Gastrocnemius medialis (tissue), 4 donors: Measurements from ENCODE around the gene CARD16.

Experiments
- CTCF ChIP-seq, 5 experiments: fragments of 450-650 bp in 3 of 5; fragments of 200-600 bp in 2 of 5; sonication (generic) in 2 of 5; IDR thresholded peaks in 4 of 5; conservative IDR thresholded peaks in 1 of 5; 1 replicate in 4 of 5; 2 replicates in 1 of 5; pipeline ENCODE4 v1.5.1; 2016 to 2019; ENCODE audit warnings: antibody characterized with exemption in 5 of 5, mild to moderate bottlenecking in 3 of 5, moderate library complexity in 3 of 5
- POLR2A ChIP-seq, 2 donors: fragments of 450-650 bp; IDR thresholded peaks; one replicate each; pipeline ENCODE4 v1.6.1; 2017; ENCODE audit warnings: antibody characterized with exemption in 2 of 2, mild to moderate bottlenecking in 2 of 2, moderate library complexity in 2 of 2

DNA sequence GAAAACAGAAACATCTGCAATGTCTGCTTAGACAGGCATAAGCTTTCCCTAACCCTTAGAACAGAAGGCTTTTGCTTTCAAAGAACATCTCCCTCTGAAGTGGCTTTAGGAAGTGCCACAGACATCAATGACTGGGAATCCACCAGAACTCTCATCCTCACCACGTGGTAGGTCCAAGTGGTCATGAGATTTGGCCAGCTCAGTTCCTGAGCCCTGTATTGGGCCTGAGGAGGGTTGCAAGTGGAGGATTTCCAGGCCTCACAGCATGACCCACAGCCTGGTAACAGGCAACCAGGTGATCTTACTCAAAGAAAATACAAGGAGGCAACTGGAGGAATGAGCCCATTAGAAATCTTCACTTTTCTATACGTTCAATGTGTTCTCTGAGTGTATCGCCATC is 11.8 kb downstream of the CARD16 start:
- TF ChIP-seq CTCF (IDR thresholded peaks at IDR 0.05 in 4 of 5, conservative IDR thresholded peaks at IDR 0.05 in 1 of 5) (no peak), POLR2A (IDR thresholded peaks at IDR 0.05) (no peak)
